DMS153 treated with DMSO at 0.1 percent for 48 hours (cell line): ENCODE data around the gene GALK1.

Experiments
- DNase-seq: peaks from one replicate; lab custom pipeline; 2025; ENCODE audit not compliant: unreplicated experiment; lab: John Stamatoyannopoulos, UW

The GALK1 gene

DNA sequence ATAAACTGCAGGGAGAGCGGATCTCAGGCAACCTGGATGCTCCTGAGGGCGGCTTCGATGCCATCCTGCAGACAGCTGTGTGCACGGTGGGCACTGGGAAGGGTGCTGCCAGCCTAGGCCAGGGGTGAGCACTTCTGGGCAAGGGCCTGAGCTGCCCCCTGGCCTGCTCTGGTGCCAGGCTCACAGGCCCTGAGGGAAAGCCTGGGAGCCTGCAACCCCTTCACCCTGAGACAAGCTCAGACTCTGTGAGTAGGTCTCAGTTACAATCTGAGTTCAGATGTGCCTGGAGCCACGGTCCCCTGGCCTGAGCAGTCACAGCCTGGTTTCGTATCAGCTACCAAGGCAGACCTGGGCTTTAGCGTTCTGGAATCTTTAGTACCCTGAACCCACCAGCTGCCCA, 35.6 kb downstream of the GALK1 start:
- no peak for DNase-seq

GRCh38 chr17:75727391-75727790, 37.6 kb downstream of the GALK1 start:
- DNase-seq: no peak

DNA sequence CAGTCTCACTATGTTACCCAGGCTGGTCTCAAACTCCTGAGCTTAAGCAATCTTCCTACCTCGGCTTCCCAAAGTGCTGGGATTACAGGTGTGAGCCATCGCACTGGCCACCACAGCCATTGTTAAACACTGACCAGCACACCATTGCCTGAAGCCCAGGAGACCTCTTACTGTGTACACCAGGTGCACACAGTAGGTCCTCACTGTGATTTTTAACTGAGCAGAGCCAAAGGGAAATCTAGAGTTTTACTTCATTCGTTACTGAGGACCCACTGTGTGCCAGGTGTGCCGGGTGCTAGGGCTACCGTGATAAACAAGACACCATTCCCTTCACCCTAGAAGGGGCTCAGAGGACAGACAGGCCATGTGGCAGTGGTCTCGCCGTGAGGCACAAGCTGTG, 39.5 kb downstream of the GALK1 start:
- no peak for DNase-seq

DNA sequence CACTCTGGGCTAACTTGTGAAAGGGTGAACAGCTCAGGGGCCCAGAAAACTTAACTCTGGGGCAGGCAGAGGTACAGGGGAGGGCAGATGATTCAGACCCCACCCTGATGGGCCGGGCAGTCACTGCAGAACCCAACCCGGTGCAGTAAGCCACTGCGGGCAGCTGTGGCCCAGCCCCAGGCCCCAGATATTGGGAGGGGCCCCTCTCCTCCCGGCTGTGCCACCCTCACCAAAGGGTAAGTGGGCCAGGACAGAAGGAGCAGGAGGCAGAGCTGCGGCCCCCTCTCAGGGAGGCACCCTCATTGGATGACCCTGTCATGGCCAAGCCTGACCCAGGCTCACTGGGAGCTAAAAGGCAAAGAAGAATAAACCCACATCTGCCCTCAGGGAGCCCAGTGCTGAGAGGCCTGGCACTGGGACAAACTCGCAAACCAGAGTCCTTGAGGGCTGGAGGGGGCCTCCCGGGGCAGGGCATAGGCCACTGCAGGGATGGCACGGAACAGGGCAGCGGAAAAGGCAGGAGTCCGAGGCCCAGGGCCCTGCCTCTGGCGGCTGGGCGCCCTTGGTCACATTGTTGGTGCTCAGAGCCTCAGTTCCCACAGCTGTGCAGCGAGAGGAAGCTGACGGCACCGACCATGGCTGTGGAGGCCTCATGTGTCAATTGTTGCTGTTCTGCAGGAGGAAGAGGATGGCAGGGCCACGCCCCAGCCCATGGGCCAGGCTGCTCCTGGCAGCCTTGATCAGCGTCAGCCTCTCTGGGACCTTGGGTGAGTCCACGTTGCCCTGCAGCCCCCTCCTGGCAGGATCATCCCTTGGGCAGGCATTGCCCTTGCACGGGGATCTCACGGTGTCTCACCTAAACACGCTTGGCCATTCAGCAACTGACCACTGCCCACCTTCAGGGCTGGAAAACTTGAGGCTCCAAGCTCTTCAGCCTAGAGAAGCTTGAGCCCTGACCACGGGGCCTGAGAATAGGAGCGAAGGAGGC, 40.7 kb downstream of the GALK1 start:
- no peak for DNase-seq

DNA sequence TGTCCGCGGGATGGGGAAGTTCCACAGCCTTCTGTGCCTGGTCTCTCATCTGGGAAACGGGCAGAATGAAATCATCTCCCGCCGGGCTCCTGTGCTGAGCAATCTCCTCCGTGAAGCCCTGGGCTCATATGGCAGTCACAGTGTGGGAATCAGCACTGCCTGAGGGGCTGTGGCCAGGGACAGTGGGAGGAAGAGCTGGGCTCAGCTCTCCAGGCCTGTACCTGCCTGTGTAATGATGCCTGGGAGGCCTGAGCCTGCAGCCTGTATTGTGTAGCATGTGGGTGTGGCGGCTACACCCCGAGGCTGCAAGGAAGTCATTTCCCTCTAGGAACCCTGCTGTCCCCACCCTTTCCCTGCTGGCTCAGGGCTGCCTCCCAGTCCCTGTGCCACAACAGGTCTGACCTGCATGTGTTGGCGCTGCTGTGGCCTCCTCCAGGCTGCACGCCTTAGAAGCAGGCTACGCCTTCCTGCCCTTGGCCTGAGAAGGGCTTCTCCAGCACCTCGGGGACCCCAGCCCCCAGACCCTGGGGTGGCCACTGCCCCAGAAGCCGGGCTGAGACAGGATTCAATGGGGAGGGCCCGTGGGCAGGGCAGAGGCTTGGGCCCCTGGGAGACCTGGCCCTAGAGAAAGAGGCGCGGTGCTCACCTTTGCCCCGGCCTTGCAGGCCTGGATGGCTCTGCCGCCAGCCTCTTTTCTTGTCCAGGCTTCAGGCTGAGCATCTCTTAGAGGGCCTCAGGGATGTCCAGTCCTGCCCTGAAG, 41.6 kb downstream of the GALK1 start:
- peak; percentile 15 for DNase-seq

DNA sequence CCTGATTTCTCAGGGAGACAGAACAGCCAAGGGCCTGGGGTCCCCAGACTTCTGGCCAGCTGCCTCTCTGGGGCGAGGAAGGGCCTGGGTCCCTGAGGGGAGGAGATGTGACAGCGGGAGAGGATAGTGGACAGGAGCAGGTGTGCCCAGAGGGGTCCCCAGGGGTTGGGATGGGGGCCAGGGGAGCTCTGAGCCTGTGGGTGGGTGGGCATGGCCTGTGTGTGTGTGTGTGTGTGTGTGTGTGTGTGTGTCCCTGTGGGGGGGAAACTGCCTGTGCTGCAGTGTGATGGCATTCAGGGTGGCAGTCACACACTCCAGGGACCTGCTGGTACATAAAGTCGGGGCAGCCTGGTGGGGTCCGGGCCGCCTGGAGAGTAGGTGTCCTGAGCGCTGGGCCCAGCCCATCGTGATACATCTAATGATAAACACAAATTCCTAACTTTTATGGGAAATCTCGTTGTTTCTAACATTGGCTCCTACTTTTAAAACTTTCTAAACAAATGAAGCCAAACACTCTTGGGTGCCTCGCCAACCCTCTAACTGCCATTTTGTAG, 42.4 kb downstream of the GALK1 start:
- no peak for DNase-seq

DNA sequence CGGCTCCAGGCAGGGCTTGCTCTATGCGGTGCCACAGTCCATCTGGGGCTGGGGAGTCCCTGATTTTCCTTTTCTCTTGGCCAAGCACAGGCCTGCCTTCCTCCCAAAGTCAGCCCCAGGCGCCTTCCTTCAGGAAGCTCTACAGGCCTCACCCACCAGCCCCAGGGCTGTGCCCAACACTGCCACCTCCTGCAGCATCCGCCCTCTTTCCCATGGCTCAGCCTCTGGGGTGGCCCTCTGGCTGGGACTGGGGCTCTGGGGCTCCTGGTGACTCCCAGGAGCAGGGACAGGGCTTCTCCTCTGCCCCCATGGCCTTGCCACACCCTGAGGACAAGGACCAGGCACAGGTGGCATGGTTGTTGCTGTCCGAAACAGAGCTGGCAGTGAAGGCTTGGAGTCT, 42.9 kb downstream of the GALK1 start:
- DNase-seq: no peak

GRCh38 chr17:75721463-75722011, 43.5 kb downstream of the GALK1 start:
- DNase-seq: no peak

DNA sequence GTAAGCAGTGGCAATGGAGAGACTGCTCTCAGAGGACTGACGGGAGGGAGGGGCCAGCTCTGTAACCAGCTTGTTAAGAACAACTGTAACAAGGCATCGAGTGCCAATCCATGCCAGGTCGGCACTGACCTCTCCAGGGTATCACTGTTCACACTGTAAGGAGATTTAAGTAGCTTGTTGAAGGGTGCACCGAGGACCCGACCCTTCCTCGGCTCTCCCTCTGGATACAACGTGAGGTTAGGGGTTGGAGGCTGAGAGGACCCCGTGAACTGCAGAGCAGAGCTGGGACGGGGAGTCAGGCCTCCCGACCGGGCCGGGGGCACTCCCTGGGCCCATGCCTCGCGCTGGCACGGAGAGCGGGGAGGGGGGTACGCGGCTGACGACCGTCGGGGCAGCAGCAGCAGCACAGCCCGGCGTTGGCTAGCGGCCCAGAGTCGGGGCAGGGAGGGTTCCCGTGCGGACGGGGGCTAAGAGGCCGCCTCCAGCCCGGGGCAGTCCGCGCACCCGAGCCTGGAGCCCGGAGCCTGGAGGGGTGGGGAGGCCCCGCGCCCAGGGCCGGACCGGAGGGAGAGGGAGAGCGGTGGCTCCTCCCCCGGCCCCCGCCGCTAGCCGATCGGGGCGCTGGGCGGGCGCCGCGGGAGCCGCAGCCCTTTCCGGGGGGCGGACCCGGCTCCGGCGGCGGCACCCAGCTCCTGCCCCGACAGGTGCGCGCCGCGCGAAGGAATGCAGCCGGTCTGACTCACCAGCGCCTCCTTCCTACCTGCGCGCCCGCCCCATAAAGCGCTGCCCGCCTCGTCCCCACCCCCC, 44.1 kb downstream of the GALK1 start, which contains the start of gene ITGB4:
Gene ITGB4 (plus strand): TSS at position 804 of the 807 bp plus-strand sequence. CDS start 3,245 bp downstream, outside the sequence.
- no peak for DNase-seq

GRCh38 chr17:75719732-75720131, 45.3 kb downstream of the GALK1 start:
- DNase-seq: no peak

DNA sequence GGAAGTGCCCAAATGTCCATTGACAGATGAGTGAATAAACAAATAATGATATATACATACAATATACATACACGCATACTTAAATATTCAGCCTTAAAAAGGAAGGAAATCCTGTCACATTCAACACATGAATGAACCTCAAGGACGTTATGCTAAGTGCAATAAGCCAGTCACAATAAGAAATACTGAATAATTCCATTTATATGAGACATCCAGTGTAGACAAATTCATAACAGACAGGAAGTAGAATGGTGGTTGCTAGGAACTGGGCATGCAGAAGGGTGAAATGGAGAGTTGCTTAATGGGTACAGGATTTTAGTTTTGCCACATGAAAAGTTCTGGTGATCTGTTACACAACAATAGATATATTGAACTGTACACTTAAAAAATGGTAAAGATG, 52.5 kb downstream of the GALK1 start:
- DNase-seq: no peak
